Activated CD8-positive, alpha-beta memory T cell treated with anti-CD3 and anti-CD28 coated beads for 24 hours (primary cell): ENCODE results near the gene GATAD2B.
"Not testable (repeated sequence)": the region's sequence is repeated elsewhere in the genome, so short reads cannot be mapped to it uniquely, and the experiment has no call there.

Source experiments
- DNase-seq: peaks from one replicate; pipeline ENCODE4 v3.0.0-alpha.2; 2020

The GATAD2B gene

DNA sequence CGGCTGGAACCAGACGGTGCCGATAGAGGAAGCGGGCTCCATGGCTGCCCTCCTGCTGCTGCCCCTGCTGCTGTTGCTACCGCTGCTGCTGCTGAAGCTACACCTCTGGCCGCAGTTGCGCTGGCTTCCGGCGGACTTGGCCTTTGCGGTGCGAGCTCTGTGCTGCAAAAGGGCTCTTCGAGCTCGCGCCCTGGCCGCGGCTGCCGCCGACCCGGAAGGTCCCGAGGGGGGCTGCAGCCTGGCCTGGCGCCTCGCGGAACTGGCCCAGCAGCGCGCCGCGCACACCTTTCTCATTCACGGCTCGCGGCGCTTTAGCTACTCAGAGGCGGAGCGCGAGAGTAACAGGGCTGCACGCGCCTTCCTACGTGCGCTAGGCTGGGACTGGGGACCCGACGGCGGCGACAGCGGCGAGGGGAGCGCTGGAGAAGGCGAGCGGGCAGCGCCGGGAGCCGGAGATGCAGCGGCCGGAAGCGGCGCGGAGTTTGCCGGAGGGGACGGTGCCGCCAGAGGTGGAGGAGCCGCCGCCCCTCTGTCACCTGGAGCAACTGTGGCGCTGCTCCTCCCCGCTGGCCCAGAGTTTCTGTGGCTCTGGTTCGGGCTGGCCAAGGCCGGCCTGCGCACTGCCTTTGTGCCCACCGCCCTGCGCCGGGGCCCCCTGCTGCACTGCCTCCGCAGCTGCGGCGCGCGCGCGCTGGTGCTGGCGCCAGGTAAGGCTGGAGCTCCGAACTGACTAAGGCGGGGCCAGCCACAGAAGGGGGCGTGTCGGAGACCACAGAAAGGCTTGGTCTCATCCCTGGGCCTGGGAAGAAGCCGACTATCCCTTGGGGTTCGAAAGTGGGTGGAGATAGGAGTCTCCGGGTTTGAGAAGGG is 147.1 kb downstream of the GATAD2B start:
- DNase-seq = peak; percentile 83

DNA sequence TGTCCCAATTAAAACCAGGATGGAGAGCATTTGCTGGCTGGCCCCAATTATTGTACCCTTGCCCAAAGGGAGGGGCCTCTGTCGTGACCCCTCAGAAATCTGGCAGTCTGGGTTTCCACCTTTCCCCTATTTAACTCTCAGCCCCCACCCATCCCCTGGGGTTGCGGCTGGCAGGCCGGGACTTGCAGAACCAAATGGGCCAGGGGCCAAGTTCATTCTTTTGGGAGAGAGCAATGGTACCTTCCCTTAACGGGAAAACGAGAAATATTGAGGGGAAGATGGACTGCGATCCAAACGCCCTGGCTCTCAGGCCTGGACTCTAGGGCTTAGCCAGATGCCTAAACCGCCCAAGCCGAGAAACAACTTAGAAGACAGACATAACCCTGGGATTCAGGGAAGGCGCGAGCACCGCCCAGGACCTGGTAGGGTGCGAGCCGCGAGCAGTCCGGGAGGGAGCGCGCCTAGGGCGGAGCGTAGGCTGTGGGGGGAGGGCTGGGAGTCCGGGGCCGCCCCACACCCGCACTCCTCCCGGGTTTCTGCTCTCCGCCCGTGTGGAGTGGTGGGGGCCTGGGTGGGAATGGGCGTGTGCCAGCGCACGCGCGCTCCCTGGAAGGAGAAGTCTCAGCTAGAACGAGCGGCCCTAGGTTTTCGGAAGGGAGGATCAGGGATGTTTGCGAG is 147.9 kb downstream of the GATAD2B start, which contains the start of gene SLC27A3:
TSS of gene SLC27A3 (plus strand) at position 628 of the 678 bp plus-strand sequence. CDS start 91 bp downstream, outside the sequence.
- no peak for DNase-seq

DNA sequence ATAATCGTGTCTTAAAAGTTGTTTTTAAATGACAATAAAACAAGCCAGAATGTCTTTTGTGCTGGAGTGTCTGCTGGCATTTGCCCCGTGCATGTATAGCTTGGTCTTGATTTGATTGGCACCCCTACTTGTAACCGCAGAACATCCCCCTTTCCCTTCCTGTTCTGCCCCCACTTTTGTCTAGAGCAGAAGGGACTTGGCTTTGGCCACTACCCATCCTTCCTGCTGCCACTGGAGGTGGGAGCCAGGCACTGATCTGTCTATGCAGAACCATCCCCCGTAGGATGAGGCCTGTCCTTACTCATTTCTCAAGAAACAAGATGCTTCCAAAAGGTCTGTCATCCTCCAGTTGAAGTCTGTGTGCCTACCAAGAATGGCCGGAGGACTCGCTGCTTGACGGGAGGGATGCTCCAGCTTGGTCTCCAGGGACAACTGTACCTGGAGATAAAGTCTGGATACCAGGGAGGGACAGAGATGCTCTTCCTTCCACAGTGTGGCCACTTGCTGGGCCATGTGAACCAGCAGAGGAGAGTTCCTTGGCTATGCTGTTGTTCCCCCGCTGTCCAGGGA is 148.7 kb downstream of the GATAD2B start:
- no peak for DNase-seq

DNA sequence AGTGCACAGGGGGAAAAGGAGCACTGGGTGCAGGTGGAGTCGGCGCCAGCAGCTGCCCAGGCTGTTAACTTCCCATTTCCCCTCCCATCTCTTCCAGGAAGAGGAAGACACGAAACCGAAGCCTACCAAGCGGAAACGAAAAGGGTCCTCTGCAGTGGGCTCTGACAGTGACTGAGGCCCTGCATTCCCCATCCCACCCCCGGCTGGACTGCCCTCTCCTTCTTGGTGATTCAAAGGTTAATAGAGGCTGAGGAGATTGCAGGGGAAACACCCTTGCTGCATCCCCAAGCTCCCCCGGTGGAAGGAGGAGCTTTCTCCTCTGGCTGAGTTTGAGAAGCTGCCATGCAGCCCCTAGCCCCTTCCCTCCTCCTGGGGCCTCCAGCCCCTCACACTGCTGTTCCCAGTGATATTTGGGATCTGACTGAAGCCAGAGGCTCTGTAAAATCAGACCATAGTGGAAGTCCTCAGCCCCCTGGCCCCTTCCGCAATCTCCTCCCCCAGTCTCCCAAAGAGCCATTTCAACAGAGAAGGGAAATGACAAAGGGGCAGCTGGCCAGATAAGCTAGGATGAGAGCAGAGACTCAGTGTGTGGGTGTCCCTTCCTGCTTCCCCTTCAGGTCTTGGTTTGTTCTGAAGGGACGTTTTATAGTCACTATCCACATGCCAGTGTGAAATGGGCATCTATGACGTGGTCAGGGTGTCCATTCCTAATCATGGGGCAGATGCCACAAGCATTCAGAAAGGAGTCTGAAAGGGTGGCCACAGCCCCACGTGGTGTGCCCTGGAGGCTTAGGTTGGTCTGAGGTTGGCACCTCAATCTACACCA is 149.5 kb downstream of the GATAD2B start:
- no peak for DNase-seq

DNA sequence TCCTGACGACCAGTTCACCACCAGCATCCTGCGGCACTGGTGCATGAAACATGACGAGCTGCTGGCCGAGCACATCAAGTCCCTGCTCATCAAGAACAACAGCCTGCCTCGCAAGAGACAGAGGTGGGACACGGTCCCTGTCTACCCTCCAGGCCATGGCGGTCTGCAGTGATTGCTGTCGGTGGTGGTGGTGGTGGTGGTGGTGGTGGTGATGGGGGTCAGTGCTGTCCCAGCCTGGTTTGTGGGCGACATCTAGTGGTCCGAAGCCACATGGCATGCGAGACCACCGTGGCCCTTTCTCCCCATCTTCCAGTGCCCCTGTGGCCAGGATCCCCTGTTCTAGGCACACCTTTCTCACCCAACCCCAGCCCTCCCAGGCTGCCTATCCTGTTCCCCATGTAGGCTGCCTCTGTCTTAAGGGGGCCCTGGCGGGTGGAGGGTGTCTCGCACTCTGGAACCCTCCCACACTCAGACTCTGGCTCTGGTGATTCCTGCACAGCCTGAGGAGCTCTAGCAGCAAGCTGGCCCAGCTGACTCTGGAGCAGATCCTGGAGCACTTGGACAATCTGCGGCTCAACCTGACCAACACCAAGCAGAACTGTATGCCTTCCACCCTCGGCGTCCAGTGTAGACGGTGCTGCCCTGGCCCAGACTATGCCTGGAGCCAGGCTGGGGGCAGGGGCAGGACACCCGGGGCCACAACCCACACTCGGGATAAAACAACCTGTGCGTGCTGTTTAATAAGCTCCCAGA is 150.8 kb downstream of the GATAD2B start:
- DNase-seq = no peak

DNA sequence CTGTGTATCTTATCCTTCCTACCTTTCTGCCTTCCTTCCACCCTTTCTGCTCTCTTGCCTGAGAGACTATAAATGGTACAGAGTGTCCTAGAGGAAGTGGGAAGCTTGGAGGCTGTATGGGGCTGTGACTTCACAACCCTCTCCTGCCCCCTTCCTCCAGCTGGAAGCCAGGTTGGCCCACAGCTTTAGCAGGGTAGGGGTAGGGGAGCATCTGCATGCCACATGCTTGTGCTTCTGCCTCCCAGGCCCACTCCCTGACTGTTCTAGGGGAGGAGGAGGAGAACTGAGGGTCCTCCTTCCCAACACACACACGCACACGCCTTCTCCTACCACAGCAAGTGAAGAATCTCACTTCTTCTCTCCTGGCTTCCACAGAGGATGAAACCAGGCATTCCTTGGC is 151.5 kb downstream of the GATAD2B start:
- no peak for DNase-seq

DNA sequence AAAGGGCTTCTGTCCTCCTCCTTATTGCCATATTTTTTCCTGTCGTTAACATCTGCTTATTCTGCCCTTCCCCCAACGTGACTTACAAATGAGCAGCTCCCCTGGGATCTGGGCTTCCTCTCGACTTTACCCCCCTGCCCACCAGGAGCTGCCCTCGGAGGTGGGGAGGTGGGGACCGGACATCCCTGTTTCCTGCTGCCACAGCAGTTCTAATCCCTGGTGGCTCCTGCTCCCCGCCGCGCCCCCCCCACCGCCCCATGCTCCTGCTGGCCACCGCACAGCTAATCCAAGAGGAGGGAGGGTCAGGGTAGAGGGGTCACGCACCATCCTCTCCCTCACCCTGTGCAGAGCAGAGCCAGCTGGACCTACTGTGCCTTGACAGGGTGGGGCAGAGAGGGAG is 152.0 kb downstream of the GATAD2B start:
- no peak for DNase-seq

DNA sequence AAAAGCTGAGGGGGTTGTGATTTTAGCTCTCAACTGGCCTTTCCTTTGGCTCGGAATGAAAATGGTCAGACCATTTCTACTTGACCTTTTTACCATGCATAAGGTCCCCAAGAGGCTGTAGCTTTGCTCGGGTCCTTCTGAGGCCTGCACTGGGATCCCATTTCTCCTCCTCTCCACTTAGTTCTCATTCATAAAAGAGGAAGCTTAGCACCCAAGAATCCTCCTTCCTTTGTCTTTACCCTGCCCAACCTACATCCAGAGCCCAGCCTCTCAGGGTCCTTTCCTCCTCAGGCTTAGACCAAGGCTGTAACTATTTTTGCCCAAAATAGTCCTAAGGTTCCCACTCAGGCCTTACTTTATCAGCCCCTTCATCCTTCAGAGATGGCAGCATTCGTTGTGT is 153.6 kb downstream of the GATAD2B start:
- DNase-seq = no peak

DNA sequence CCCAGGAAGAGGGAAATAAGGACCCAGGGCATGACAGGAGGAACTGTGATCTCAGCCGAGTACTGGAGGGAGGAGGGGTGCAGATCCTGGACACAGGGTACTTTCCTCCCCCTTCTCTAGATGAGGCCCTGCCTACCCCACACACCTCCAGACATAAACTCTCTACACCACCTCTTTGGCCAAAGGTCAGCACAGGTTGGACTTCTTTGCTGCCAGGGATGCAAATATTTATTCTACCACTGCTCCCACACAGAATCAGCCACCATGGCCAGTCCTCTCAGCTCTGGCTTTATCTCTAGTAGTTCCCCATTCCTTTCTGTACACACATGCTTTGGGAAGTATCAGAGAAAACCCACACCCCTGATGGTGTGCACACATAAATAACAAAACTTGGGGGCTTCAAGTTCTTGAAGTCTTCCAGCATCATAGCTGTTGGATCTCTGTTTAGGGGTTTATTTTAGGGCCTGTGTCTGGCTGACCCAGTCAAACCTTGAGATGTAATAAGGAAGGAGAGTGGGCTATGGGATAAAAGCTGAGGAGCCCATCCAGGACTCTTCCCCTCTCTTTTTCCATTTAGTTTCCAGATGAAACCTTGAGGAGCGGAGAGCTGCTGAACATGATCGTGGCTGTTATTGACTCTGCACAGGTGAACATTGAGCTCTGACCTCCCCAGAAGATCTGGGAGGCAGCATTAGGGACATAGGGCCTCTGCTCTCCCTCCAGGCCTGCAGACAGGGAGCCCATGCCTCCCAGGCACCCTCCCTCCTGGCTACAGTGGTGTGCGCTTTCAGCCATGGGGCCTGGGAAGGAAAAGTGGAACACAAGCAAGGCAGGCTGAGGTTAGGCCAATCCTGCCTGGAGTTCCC is 154.2 kb downstream of the GATAD2B start:
- no peak for DNase-seq

DNA sequence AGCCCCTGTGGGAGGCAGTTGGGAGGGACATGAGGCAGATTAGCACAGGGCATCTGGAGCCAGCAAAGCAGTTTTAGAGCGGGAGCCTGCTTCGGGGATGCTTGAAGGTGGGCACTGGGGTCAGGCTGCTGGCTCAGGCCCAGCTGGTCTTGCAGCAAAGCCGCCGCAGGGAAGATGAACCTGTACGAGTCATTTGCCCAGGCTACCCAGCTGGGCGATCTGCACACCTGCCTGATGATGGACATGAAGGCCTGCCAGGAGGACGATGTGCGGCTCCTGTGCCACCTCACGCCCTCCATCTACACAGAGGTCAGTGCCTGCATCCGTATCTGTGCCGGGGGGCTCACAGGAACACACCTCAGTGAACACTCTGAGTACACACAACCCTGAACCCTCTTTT is 155.3 kb downstream of the GATAD2B start:
- DNase-seq = no peak

DNA sequence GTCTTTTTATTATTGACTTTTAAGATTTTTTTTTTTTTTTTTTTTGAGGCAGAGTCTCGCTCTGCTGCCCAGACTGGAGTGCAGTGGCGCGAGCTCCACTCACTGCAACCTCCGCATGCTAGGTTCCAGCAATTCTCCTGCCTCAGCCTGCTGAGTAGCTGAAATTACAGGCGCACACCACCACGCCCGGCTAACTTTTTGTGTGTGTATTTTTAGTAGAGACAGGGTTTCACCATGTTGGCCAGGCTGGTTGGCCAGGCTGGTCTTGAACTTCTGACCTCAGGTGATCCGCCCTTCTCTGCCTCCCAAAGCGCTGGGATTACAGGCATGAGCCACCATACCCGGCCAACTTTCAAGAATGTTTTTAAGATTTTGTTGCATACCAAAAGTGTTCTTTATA is 156.1 kb downstream of the GATAD2B start:
- not testable (repeated sequence) for DNase-seq

DNA sequence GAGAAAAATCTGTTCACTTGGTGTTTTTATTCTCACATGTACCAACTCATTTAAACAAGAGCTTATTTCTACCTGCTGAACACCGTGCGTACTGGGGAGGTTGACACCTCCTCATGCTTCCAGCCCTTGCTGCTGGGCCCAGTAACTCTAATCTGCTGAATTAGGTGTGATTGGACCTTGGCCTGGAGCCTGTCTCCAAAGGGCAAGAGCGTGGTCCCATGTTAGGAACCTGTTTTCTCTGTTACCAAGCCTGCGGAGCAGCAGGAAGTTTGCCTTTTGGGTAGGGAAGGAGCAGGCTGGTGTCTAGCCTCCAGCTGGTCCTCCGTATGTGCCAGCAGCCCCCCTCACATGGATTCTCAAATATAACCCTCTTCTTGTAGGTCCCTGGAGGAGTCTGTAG is 158.5 kb downstream of the GATAD2B start:
- DNase-seq = no peak

DNA sequence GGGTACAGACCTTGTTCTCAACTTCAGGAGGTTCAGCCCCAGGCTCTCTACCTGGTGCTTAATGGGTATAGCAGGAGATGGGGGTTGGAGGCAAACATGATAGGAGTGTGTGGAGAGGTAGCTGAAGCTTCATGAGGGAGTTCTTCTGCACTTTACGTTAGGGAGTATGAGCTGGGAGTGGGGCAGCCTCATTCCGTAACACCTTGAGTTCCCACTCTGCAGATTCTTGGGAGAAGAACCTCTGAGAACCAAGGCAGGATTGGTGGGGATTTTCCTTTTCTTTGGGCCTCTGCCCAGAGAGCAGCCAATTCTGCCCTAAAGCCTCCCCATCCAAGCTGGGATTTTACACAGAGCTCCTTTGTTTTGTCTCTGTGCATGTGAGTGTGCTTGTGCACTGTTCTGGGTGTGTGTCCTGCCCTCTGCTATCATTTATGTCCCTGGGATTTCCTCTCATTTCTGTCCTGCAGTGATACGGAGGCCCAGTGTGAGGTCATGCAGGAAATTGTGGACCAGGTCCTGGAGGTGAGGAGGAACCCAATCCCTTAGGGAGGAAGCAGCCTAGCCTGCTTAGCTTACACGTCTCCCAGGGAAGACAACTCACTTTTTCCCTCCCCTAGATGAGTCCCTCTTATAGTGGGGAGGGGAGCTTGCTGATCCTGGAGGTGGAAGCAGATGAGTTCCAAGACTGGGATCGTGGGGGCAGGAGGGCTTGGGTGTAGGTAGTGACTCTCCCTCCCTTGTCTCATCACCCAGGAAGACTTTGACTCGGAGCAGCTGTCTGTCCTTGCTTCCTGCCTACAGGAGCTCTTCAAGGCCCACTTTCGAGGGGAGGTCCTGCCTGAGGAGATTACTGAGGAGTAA is 159.2 kb downstream of the GATAD2B start:
- no peak for DNase-seq

DNA sequence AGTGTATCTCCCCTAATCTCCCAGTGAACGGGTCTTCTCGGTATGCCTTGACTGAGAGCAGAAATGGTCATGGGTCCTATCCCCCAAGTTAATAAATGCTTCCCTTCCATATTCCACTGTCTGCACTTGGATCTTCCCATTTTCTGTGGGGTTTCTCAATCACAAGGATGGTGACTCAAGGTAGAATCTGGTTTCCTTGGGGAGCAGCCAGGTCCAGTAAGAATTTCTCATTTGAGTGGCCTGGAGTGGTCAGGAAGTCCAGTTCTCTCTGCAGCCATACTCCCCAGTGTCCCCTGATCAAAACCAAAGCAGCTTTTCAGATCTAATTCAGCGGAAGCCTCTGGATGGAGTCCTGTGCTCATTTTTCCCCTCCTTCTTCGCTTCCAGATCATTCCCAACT is 162.3 kb downstream of the GATAD2B start:
- no peak for DNase-seq
